SK-N-SH treated with all-trans-retinoic acid at 6 μM for 48 hours (cell line): ENCODE measurements around the gene QRICH2.

Experiments used
- ATAC-seq: fragments of 200-7000 bp; cut with Tn5 transposase; 3 replicates; pipeline ENCODE4 v1.9.1; 2020; ENCODE audit warnings: mild to moderate bottlenecking, moderate library complexity
- ARNTL ChIP-seq: fragments of 450-650 bp; formaldehyde crosslinking; IDR thresholded peaks from 2 replicates; pipeline ENCODE4 v1.5.0; 2020; ENCODE audit warnings: low read depth, mild to moderate bottlenecking, moderate library complexity, borderline replicate concordance
- BACH2 ChIP-seq: fragments of 250-450 bp; sonication (Bioruptor Pico); IDR thresholded peaks from 2 replicates; pipeline ENCODE4 v1.9.0; 2021; ENCODE audit warnings: mild to moderate bottlenecking, borderline replicate concordance
- CSDC2 ChIP-seq: fragments of 250-450 bp; sonication (Bioruptor Pico); IDR thresholded peaks from 2 replicates; pipeline ENCODE4 v1.5.0; 2020; ENCODE audit warnings: mild to moderate bottlenecking, moderate library complexity
- ESRRG ChIP-seq: fragments of 250-450 bp; sonication (Bioruptor Pico); IDR thresholded peaks from 2 replicates; pipeline ENCODE4 v1.6.1; 2021; ENCODE audit warnings: mild to moderate bottlenecking
- GLIS3 ChIP-seq: fragments of 250-450 bp; sonication (Bioruptor Pico); IDR thresholded peaks from 2 replicates; pipeline ENCODE4 v1.5.0; 2020; ENCODE audit warnings: mild to moderate bottlenecking, moderate library complexity
- ISL1 ChIP-seq: fragments of 250-450 bp; sonication (Bioruptor Pico); IDR thresholded peaks from 2 replicates; pipeline ENCODE4 v2.1.2; 2022; ENCODE audit warnings: mild to moderate bottlenecking, moderate library complexity
- OSR1 ChIP-seq: fragments of 250-450 bp; sonication (Bioruptor Pico); IDR thresholded peaks from 2 replicates; pipeline ENCODE4 v1.8.0; 2022; ENCODE audit warnings: moderate library complexity, mild to moderate bottlenecking, inconsistent platforms
- PPARA ChIP-seq: fragments of 250-450 bp; sonication (Bioruptor Pico); IDR thresholded peaks from 2 replicates; pipeline ENCODE4 v1.5.0; 2020; ENCODE audit warnings: mild to moderate bottlenecking, borderline replicate concordance
- RARB ChIP-seq: fragments of 250-450 bp; sonication (Bioruptor Pico); IDR thresholded peaks from 2 replicates; pipeline ENCODE4 v1.8.0; 2021; ENCODE audit warnings: mild to moderate bottlenecking, moderate library complexity
- TCF4 ChIP-seq: fragments of 250-450 bp; sonication (Bioruptor Pico); IDR thresholded peaks from 2 replicates; pipeline ENCODE4 v1.8.0; 2021; ENCODE audit warnings: mild to moderate bottlenecking, moderate library complexity, borderline replicate concordance
- TOX ChIP-seq: fragments of 250-450 bp; sonication (Bioruptor Pico); IDR thresholded peaks from 2 replicates; pipeline ENCODE4 v1.8.0; 2021; ENCODE audit warnings: mild to moderate bottlenecking, moderate library complexity, borderline replicate concordance
- ZC3H10 ChIP-seq: fragments of 250-450 bp; sonication (Bioruptor Pico); IDR thresholded peaks from 2 replicates; pipeline ENCODE4 v1.5.1; 2021; ENCODE audit warnings: mild to moderate bottlenecking, moderate library complexity
- ZFP3 ChIP-seq: fragments of 250-450 bp; sonication (Bioruptor Pico); IDR thresholded peaks from 2 replicates; pipeline ENCODE4 v1.5.0; 2020; ENCODE audit warnings: mild to moderate bottlenecking, moderate library complexity
- ZFP30 ChIP-seq: fragments of 450-650 bp; formaldehyde crosslinking; IDR thresholded peaks from 2 replicates; pipeline ENCODE4 v1.5.0; 2022; ENCODE audit warnings: mild to moderate bottlenecking, moderate library complexity
- ZNF565 ChIP-seq: fragments of 450-650 bp; formaldehyde crosslinking; conservative IDR thresholded peaks from 2 replicates; pipeline ENCODE4 v1.5.0; 2020; ENCODE audit warnings: low read depth, mild to moderate bottlenecking, moderate library complexity
- ZNF70 ChIP-seq: fragments of 450-650 bp; formaldehyde crosslinking; IDR thresholded peaks from 2 replicates; pipeline ENCODE4 v1.5.0; 2020; ENCODE audit warnings: mild to moderate bottlenecking, moderate library complexity
- ZNF8 ChIP-seq: fragments of 450-650 bp; formaldehyde crosslinking; IDR thresholded peaks from 2 replicates; pipeline ENCODE4 v1.5.0; 2020; ENCODE audit warnings: mild to moderate bottlenecking, moderate library complexity
- TF ChIP-seq, protein P1 (sequence below): fragments of 250-450 bp; sonication (Bioruptor Pico); IDR thresholded peaks from 2 replicates; pipeline ENCODE4 v1.5.1; 2020; ENCODE audit warnings: low read depth, mild to moderate bottlenecking, moderate library complexity
- TF ChIP-seq, protein P2 (sequence below): fragments of 250-450 bp; sonication (Bioruptor Pico); IDR thresholded peaks from 2 replicates; pipeline ENCODE4 v1.8.0; 2020; ENCODE audit warnings: mild to moderate bottlenecking, moderate library complexity, borderline replicate concordance
- TF ChIP-seq, protein P3 (sequence below): fragments of 250-450 bp; sonication (Bioruptor Pico); IDR thresholded peaks from 2 replicates; pipeline ENCODE4 v1.5.0; 2020; ENCODE audit warnings: mild to moderate bottlenecking, moderate library complexity
- TF ChIP-seq, protein P4 (sequence below): fragments of 250-450 bp; sonication (Bioruptor Pico); IDR thresholded peaks from 2 replicates; pipeline ENCODE4 v1.8.0; 2021; ENCODE audit warnings: low read depth, mild to moderate bottlenecking, moderate library complexity, borderline replicate concordance
- TF ChIP-seq, protein P5 (sequence below): fragments of 250-450 bp; sonication (Bioruptor Pico); IDR thresholded peaks from 2 replicates; pipeline ENCODE4 v1.5.1; 2021; ENCODE audit warnings: mild to moderate bottlenecking, moderate library complexity

The QRICH2 gene

DNA sequence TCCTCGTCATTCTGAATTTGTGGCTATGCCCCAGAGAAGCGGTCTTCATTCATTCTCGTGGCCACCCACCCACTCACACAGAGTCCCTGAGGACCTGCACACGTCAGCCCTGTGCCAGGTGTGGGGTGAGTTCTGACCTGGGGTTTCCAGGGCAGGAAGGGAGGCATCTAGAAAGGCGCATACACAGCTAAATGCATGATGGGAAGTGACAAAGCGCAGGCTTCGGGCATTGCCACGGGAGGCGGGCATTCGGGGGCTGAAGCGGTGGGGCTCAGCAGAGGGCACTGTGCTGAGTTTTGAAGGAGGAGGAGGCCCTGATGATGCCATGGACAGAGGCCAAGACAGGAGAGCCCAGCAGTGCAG is 32.0 kb downstream of the QRICH2 start:
- TF ChIP-seq ZNF8 (CRISPR knock-in tag) (no peak), OSR1 (CRISPR knock-in tag) (no peak), ISL1 (CRISPR knock-in tag) (no peak), RARB (CRISPR knock-in tag) (no peak), ARNTL (CRISPR knock-in tag) (no peak), ESRRG (no peak), ZNF70 (CRISPR knock-in tag) (no peak), CSDC2 (no peak), ZNF565 (CRISPR knock-in tag) (no peak), TOX (CRISPR knock-in tag) (no peak), TCF4 (CRISPR knock-in tag) (no peak), GLIS3 (CRISPR knock-in tag) (no peak), ZC3H10 (CRISPR knock-in tag) (no peak), BACH2 (CRISPR knock-in tag) (no peak)
- TF ChIP-seq, protein P1, sequence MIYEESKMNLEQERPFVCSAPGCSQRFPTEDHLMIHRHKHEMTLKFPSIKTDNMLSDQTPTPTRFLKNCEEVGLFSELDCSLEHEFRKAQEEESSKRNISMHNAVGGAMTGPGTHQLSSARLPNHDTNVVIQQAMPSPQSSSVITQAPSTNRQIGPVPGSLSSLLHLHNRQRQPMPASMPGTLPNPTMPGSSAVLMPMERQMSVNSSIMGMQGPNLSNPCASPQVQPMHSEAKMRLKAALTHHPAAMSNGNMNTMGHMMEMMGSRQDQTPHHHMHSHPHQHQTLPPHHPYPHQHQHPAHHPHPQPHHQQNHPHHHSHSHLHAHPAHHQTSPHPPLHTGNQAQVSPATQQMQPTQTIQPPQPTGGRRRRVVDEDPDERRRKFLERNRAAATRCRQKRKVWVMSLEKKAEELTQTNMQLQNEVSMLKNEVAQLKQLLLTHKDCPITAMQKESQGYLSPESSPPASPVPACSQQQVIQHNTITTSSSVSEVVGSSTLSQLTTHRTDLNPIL, result no peak
- TF ChIP-seq, protein P2, sequence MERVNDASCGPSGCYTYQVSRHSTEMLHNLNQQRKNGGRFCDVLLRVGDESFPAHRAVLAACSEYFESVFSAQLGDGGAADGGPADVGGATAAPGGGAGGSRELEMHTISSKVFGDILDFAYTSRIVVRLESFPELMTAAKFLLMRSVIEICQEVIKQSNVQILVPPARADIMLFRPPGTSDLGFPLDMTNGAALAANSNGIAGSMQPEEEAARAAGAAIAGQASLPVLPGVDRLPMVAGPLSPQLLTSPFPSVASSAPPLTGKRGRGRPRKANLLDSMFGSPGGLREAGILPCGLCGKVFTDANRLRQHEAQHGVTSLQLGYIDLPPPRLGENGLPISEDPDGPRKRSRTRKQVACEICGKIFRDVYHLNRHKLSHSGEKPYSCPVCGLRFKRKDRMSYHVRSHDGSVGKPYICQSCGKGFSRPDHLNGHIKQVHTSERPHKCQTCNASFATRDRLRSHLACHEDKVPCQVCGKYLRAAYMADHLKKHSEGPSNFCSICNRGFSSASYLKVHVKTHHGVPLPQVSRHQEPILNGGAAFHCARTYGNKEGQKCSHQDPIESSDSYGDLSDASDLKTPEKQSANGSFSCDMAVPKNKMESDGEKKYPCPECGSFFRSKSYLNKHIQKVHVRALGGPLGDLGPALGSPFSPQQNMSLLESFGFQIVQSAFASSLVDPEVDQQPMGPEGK (CRISPR knock-in tag), result no peak
- TF ChIP-seq, protein P3, sequence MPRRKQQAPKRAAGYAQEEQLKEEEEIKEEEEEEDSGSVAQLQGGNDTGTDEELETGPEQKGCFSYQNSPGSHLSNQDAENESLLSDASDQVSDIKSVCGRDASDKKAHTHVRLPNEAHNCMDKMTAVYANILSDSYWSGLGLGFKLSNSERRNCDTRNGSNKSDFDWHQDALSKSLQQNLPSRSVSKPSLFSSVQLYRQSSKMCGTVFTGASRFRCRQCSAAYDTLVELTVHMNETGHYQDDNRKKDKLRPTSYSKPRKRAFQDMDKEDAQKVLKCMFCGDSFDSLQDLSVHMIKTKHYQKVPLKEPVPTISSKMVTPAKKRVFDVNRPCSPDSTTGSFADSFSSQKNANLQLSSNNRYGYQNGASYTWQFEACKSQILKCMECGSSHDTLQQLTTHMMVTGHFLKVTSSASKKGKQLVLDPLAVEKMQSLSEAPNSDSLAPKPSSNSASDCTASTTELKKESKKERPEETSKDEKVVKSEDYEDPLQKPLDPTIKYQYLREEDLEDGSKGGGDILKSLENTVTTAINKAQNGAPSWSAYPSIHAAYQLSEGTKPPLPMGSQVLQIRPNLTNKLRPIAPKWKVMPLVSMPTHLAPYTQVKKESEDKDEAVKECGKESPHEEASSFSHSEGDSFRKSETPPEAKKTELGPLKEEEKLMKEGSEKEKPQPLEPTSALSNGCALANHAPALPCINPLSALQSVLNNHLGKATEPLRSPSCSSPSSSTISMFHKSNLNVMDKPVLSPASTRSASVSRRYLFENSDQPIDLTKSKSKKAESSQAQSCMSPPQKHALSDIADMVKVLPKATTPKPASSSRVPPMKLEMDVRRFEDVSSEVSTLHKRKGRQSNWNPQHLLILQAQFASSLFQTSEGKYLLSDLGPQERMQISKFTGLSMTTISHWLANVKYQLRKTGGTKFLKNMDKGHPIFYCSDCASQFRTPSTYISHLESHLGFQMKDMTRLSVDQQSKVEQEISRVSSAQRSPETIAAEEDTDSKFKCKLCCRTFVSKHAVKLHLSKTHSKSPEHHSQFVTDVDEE (CRISPR knock-in tag), result no peak
- TF ChIP-seq, protein P4, sequence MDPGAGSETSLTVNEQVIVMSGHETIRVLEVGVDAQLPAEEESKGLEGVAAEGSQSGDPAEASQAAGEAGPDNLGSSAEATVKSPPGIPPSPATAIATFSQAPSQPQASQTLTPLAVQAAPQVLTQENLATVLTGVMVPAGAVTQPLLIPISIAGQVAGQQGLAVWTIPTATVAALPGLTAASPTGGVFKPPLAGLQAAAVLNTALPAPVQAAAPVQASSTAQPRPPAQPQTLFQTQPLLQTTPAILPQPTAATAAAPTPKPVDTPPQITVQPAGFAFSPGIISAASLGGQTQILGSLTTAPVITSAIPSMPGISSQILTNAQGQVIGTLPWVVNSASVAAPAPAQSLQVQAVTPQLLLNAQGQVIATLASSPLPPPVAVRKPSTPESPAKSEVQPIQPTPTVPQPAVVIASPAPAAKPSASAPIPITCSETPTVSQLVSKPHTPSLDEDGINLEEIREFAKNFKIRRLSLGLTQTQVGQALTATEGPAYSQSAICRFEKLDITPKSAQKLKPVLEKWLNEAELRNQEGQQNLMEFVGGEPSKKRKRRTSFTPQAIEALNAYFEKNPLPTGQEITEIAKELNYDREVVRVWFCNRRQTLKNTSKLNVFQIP, result no peak

DNA sequence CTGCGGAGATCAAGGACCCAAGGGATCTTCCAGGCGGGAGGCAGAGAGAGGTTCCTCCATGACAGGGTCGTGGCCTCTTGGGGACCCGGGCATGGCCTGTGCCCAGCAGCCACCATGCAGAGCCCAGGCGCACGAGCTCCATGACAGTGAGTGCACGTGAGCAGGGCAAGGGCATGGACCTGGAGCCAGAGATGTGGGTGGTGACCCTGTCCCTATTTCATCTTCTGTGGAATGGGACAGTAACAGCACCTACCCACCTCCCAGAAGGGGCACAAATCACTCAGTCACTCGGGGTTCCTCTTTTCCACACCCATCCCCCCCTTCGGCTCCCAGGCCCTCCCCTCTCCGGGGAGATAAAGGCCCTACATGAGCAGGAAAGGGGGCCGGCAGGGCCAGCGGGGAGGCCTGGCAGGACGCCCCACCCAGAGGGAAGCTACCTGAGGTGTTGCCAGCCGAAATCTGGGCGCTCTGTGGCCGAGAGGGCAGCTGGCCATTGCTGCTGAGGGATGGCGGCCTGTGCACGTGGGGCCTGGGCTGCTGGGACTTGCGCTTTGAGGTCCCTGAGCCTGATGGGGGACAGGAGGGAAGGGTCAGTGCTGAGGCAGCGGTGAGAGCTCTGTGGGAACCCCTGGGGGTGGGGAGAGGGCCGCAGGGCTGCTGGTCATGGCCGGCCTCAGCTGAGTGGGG is 32.6 kb downstream of the QRICH2 start:
- ATAC-seq, result no peak

More for the DNA sequence above, 32.0 kb downstream of the QRICH2 start:
- ATAC-seq, result no peak

More for the DNA sequence above, 32.6 kb downstream of the QRICH2 start:
- TF ChIP-seq ZFP30 (CRISPR knock-in tag), result no peak
- TF ChIP-seq, protein P5, sequence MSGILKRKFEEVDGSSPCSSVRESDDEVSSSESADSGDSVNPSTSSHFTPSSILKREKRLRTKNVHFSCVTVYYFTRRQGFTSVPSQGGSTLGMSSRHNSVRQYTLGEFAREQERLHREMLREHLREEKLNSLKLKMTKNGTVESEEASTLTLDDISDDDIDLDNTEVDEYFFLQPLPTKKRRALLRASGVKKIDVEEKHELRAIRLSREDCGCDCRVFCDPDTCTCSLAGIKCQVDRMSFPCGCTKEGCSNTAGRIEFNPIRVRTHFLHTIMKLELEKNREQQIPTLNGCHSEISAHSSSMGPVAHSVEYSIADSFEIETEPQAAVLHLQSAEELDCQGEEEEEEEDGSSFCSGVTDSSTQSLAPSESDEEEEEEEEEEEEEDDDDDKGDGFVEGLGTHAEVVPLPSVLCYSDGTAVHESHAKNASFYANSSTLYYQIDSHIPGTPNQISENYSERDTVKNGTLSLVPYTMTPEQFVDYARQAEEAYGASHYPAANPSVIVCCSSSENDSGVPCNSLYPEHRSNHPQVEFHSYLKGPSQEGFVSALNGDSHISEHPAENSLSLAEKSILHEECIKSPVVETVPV (CRISPR knock-in tag), result no peak
- no peak for TF ChIP-seq ZC3H10 (CRISPR knock-in tag)
- TF ChIP-seq RARB (CRISPR knock-in tag), result no peak
- no peak for TF ChIP-seq OSR1 (CRISPR knock-in tag)
- TF ChIP-seq, protein P1, result no peak
- TF ChIP-seq ARNTL (CRISPR knock-in tag), result no peak
- TF ChIP-seq PPARA (CRISPR knock-in tag), result no peak
- TF ChIP-seq ISL1 (CRISPR knock-in tag), result no peak
- TF ChIP-seq ZNF8 (CRISPR knock-in tag), result no peak
- no peak for TF ChIP-seq GLIS3 (CRISPR knock-in tag)
- TF ChIP-seq, protein P4, result no peak
- TF ChIP-seq, protein P2 (CRISPR knock-in tag), result no peak
- no peak for TF ChIP-seq ZFP3 (CRISPR knock-in tag)
- no peak for TF ChIP-seq TCF4 (CRISPR knock-in tag)
- TF ChIP-seq BACH2 (CRISPR knock-in tag), result no peak
